LNCaP clone FGC (cell line): ENCODE measurements around the gene TMEM108.
"Not testable (repeated sequence)": the region's sequence is repeated elsewhere in the genome, so short reads cannot be mapped to it uniquely, and the experiment has no call there.

Experiments
- DNase-seq: peaks from one replicate; pipeline ENCODE4 v3.0.0-alpha.2; 2011; ENCODE audit warnings: low read depth
- H3K4me3 ChIP-seq: 2 replicates; pipeline ENCODE4 v1.5.1; 2011; ENCODE audit warnings: mild to moderate bottlenecking, low read depth, low read length, control low read depth
- TF ChIP-seq, protein P1 (sequence below): IDR thresholded peaks from 2 replicates; pipeline ENCODE4 v1.5.1; 2012; ENCODE audit warnings: mild to moderate bottlenecking; ENCODE audit not compliant: control insufficient read depth, insufficient read depth; ENCODE audit errors: extremely low read depth

TMEM108 gene

GRCh38 chr3:133038089-133038730 lies at the start of gene TMEM108:
TMEM108 (plus strand) TSS chr3:133038391.
- no peak for DNase-seq
- peak within 1 kb of the TSS; percentile 45 for H3K4me3 ChIP-seq
- TF ChIP-seq, protein P1, sequence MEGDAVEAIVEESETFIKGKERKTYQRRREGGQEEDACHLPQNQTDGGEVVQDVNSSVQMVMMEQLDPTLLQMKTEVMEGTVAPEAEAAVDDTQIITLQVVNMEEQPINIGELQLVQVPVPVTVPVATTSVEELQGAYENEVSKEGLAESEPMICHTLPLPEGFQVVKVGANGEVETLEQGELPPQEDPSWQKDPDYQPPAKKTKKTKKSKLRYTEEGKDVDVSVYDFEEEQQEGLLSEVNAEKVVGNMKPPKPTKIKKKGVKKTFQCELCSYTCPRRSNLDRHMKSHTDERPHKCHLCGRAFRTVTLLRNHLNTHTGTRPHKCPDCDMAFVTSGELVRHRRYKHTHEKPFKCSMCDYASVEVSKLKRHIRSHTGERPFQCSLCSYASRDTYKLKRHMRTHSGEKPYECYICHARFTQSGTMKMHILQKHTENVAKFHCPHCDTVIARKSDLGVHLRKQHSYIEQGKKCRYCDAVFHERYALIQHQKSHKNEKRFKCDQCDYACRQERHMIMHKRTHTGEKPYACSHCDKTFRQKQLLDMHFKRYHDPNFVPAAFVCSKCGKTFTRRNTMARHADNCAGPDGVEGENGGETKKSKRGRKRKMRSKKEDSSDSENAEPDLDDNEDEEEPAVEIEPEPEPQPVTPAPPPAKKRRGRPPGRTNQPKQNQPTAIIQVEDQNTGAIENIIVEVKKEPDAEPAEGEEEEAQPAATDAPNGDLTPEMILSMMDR, result no peak

GRCh38 chr3:132995971-132996370 lies 42.2 kb upstream of the TMEM108 start:
- no peak overlapping the region for H3K4me3 ChIP-seq
- DNase-seq, result no peak
- TF ChIP-seq, protein P1, result no peak

DNA sequence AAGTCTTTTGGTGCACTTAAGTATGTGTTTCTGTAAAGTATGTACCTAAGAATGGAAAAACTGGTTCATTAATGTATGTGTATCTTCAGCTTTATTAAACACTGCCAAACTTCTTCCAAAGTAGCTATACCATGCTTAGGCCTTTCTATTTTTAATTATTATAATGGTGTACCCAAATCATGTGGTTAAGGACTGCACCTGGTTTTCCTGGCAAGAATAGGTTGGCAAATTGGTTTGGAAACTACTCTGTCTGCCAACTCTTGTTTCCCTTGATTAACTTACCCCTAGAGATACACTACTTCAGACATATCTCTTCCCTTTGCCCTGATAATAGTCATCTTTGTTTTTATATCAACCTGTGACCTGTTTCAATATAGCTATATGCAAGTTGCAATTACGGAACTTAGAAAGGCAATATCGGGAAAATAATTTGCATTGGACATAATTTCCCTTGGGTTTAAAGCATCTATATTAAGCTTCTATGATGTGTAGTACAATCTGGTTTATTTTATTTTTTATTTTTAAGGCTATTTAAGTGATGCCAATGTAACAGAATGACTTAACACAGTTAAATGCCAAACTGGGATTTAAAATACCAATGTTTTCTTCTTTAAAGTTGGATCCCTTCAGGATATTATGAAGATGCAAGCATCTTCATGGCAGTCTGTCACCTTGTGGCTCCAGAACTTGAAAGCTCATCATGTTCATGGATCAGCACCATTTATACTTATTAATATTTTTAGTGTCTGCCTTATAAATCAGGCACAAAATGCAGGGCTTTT lies 40.6 kb upstream of the TMEM108 start:
- H3K4me3 ChIP-seq, result no peak overlapping the region
- no peak for DNase-seq
- TF ChIP-seq, protein P1, result no peak

GRCh38 chr3:133005032-133005431 lies 33.2 kb upstream of the TMEM108 start:
- H3K4me3 ChIP-seq, DNase-seq: not testable (repeated sequence)

DNA sequence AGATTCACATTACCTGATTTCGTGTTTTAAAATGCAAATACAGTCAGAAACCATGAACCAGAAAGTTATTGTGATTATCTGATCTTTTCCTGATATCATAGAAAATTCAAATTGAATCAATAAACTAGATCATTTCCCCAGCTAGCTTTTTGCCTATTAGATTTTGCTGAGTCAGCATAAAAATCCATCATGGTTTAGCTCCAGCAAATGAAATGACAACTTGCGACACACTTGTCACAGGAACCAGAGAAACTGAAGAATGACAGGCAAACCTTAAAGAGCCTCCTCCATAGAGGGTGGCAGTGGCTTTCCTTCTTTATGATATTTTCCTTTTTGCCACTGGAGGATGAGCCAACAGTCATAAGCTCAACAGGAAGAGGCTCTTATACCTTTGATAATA lies 30.6 kb upstream of the TMEM108 start:
- DNase-seq, result no peak
- H3K4me3 ChIP-seq, result no peak overlapping the region
- TF ChIP-seq, protein P1, result no peak

GRCh38 chr3:133014325-133014724 lies 23.9 kb upstream of the TMEM108 start:
- no peak overlapping the region for H3K4me3 ChIP-seq
- no peak for DNase-seq
- TF ChIP-seq, protein P1, result no peak

DNA sequence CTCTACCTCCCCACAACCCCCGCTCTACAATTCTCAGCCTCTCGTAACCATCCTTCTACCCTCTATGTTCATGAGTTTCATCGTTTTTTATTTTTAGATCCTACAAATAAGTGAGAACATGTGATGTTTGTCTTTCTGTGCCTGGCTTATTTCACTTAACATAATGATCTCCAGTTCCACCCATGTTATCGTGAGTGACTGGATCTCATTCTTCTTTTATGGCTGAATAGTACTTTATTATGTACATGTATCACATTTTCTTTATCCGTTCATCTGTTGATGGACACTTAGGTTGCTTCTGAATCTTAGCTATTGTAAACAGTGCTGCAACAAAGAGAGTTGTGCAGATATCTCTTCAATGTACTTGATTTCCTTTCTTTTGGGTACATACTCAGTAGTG lies 22.6 kb upstream of the TMEM108 start:
- DNase-seq, H3K4me3 ChIP-seq: not testable (repeated sequence)

DNA sequence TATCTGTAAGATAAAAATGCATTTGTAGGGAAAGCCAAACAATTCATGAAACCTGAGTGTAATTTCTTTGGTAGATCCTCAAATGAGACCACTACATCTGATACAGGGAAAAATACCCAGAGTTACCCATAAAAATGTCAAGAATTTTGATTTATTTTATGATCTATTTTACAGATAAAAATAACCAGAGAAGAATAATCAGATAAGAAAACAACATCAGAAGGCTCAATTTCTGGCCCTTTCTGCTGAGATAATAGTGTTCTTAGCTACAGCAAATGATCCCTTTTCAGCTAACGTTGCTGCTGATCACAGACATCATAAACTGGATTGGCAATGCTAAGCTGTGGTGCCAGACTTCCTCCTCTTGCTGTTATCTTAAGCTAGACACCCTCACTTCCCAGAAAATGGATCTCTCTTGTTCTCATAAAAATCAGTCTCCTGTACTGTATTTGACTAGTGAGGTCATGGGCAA lies 21.3 kb upstream of the TMEM108 start:
- TF ChIP-seq, protein P1, result no peak
- peak; percentile 23 for DNase-seq
- H3K4me3 ChIP-seq, result no peak overlapping the region
